ENCODE data around the gene NLRP5.
"Not testable (repeated sequence)": the region's sequence is repeated elsewhere in the genome, so short reads cannot be mapped to it uniquely, and the experiment has no call there.

NLRP5 gene

GRCh38 chr19:55986487-55986886 lies at the start of gene NLRP5:
Gene NLRP5 (plus strand): TSS chr19:55986775.
- Histone ChIP-seq H3K4me3 (ENCODE audit: low read depth in 1 of 2, low read length in 1 of 2) (no peak within 1 kb of the TSS), H3K27me3 (no peaks in the 10 kb centered on the region), H3K4me1 (ENCODE audit: control insufficient read depth in 1 of 2, insufficient read depth in 1 of 2, low read depth in 1 of 2, low read length in 1 of 2) (no peaks in the 10 kb centered on the region), H3K36me3 (no peaks in the 10 kb centered on the region), H3K9me3 (no peaks in the 10 kb centered on the region), H3K27ac (no peak within 1 kb of the TSS)
- TF ChIP-seq, protein P1, sequence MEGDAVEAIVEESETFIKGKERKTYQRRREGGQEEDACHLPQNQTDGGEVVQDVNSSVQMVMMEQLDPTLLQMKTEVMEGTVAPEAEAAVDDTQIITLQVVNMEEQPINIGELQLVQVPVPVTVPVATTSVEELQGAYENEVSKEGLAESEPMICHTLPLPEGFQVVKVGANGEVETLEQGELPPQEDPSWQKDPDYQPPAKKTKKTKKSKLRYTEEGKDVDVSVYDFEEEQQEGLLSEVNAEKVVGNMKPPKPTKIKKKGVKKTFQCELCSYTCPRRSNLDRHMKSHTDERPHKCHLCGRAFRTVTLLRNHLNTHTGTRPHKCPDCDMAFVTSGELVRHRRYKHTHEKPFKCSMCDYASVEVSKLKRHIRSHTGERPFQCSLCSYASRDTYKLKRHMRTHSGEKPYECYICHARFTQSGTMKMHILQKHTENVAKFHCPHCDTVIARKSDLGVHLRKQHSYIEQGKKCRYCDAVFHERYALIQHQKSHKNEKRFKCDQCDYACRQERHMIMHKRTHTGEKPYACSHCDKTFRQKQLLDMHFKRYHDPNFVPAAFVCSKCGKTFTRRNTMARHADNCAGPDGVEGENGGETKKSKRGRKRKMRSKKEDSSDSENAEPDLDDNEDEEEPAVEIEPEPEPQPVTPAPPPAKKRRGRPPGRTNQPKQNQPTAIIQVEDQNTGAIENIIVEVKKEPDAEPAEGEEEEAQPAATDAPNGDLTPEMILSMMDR (IDR thresholded peaks at IDR 0.05): no peak

DNA sequence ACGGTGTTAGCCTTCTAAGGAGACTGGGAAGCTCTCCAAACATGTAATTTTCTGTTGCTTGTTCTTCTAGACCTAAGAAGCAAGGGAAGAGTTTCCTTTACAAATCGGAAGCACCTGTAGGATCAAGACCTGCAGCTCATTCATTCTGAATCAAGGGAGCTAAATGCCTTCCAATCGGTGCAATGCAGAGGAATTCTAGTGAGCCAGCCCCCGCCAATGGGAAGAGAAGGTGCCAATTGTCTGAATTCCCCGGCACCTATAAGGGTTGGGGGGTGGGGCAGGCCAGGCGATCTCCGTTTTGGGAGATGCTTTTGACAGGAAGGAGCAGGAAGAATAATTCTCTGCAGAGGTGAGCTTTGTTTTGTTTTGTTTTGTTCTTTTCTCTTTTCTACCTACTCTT lies 47.4 kb upstream of the NLRP5 start:
- no peaks in the 10 kb centered on the region for H3K27me3 ChIP-seq
- no peak overlapping the region for H3K27ac ChIP-seq
- TF ChIP-seq, protein P1 (IDR thresholded peaks at IDR 0.05): no peak
- H3K36me3 ChIP-seq: no peaks in the 10 kb centered on the region
- no peaks in the 10 kb centered on the region for H3K9me3 ChIP-seq
- H3K4me1 ChIP-seq (ENCODE audit: control insufficient read depth in 1 of 2, insufficient read depth in 1 of 2, low read depth in 1 of 2, low read length in 1 of 2): no peaks in the 10 kb centered on the region
- no peak overlapping the region for H3K4me3 ChIP-seq (ENCODE audit: low read depth in 1 of 2, low read length in 1 of 2)

DNA sequence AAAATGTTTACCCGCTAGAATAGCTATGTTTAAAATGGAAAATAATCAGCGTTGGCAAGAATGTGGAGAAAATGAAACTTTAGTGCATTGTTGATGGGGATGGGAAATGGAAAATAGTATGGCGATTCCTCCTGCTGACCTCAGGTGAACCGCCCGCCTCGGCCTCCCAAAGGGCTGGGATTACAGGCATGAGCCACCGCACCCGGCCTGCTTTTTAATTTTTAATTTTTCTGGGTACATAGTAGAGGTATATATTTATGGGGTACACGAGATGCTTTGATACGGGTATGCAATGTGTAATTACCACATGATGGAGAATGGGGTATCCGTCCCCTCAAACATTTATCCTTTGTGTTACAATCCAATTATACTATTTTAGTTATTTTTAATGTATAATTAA lies 46.3 kb upstream of the NLRP5 start:
- H3K9me3 ChIP-seq: no peaks in the 10 kb centered on the region
- TF ChIP-seq, protein P1 (IDR thresholded peaks at IDR 0.05): no peak
- no peak overlapping the region for H3K4me3 ChIP-seq (ENCODE audit: low read depth in 1 of 2, low read length in 1 of 2)

DNA sequence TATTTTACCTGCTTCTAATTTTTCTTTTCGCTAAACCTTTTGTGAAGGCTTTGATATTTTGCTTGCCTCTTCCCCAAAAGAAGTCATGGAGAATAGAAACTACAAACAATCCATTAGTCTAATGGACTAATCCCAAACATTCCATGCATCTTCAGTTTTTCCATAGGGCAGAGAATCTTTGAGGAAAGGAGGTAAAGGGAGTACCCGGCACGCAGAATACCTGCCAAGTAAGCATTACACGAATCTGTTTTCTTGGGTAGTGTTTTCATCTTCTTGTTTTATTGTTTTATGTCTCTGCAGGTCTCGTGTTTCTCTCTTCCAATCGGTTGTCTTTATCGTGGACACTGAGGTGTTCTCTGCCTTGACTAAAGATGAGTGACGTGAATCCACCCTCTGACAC lies 39.0 kb upstream of the NLRP5 start, which contains the start of gene NLRP8:
Gene NLRP8, plus strand, starts transcription at position 301 of the 400 bp plus-strand sequence.
- Histone ChIP-seq H3K27me3 (no peaks in the 10 kb centered on the region), H3K9me3 (peaks cover 5% of the 10 kb centered on the region)
- TF ChIP-seq, protein P1 (IDR thresholded peaks at IDR 0.05): no peak

More for the DNA sequence above, 46.3 kb upstream of the NLRP5 start:
- no peaks in the 10 kb centered on the region for H3K27me3 ChIP-seq
- no peak overlapping the region for H3K27ac ChIP-seq
- no peaks in the 10 kb centered on the region for H3K4me1 ChIP-seq (ENCODE audit: control insufficient read depth in 1 of 2, insufficient read depth in 1 of 2, low read depth in 1 of 2, low read length in 1 of 2)
- no peaks in the 10 kb centered on the region for H3K36me3 ChIP-seq

DNA sequence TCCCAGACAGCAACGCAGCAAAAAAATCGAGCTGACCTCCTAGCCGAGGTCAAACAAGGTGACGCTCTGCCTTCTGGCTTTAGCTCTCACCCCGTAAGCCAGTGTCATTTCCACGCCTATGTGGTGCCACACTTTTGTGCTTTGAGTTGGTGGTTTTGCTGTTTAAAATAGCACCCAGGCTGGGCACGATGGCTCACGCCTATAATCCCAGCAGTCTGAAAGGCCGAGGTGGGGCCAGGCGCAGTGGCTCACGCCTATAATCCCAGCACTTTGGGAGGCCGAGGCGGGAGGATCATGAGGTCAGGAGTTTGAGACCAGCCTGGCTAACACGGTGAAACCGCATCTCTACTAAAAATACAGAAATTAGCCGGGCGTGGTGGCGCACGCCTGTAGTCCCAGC lies 36.0 kb upstream of the NLRP5 start:
- not testable (repeated sequence) for H3K4me1 ChIP-seq (ENCODE audit: control insufficient read depth in 1 of 2, insufficient read depth in 1 of 2, low read depth in 1 of 2, low read length in 1 of 2); H3K27me3 ChIP-seq; H3K36me3 ChIP-seq; H3K27ac ChIP-seq; H3K4me3 ChIP-seq (ENCODE audit: low read depth in 1 of 2, low read length in 1 of 2); H3K9me3 ChIP-seq

More for the DNA sequence above, 39.0 kb upstream of the NLRP5 start, which contains the start of gene NLRP8:
- Histone ChIP-seq H3K27ac (no peak within 1 kb of the TSS), H3K4me1 (ENCODE audit: control insufficient read depth in 1 of 2, insufficient read depth in 1 of 2, low read depth in 1 of 2, low read length in 1 of 2) (no peaks in the 10 kb centered on the region), H3K4me3 (ENCODE audit: low read depth in 1 of 2, low read length in 1 of 2) (no peak within 1 kb of the TSS), H3K36me3 (no peaks in the 10 kb centered on the region)

GRCh38 chr19:55956431-55956830 lies 30.1 kb upstream of the NLRP5 start:
- TF ChIP-seq, protein P1 (IDR thresholded peaks at IDR 0.05): no peak
- H3K36me3 ChIP-seq: no peaks in the 10 kb centered on the region
- H3K27me3 ChIP-seq: no peaks in the 10 kb centered on the region
- H3K27ac ChIP-seq: no peak overlapping the region
- H3K4me1 ChIP-seq (ENCODE audit: control insufficient read depth in 1 of 2, insufficient read depth in 1 of 2, low read depth in 1 of 2, low read length in 1 of 2): no peaks in the 10 kb centered on the region
- H3K9me3 ChIP-seq: no peaks in the 10 kb centered on the region
- no peak overlapping the region for H3K4me3 ChIP-seq (ENCODE audit: low read depth in 1 of 2, low read length in 1 of 2)
